IMR-90 (cell line): ENCODE measurements around the gene FAM149A. TPM values are rescaled to one million over a fixed set of nuclear protein-coding genes. Genes with fewer than 3 reads are reported as not detected.

ENCODE experiments used
- ATAC-seq: fragments of 200-7000 bp; cut with Tn5 transposase; 2 replicates; pipeline ENCODE4 v1.9.1; 2020; ENCODE audit warnings: low read depth, mild to moderate bottlenecking, moderate library complexity
- BruUV-seq: library from RNA; stranded (reverse); fragments of 400-500 nt; replicated peaks from 2 replicates; lab custom pipeline; 2021; lab: Mats Ljungman, UMichigan
- CTCF ChIA-PET: fragments of 300-600 bp; formaldehyde crosslinking; extraction: SDS; loops from one replicate; lab custom pipeline; 2021; ENCODE audit warnings: antibody characterized with exemption; lab: Yijun Ruan, JAX
- POLR2A ChIA-PET: fragments of 300-600 bp; sonication (Branson Sonifier 250); formaldehyde crosslinking; loops from one replicate; lab custom pipeline; 2022; ENCODE audit warnings: antibody characterized with exemption; ENCODE audit not compliant: unreplicated experiment; lab: Charles Lee
- DNase-seq: peaks from one replicate; pipeline ENCODE4 v3.0.0; 2013
- H2AFZ ChIP-seq: replicated peaks from 2 replicates; pipeline ENCODE3; 2013; ENCODE audit warnings: low read length, mild to moderate bottlenecking; ENCODE audit not compliant: poor library complexity
- H2AK5ac ChIP-seq: 2 replicates; pipeline ENCODE4 v1.6.1; 2013; ENCODE audit warnings: low read depth, low read length, inconsistent platforms
- H2AK9ac ChIP-seq: replicated peaks from 2 replicates; pipeline ENCODE3; 2013; ENCODE audit warnings: mild to moderate bottlenecking, low read depth, low read length, moderate library complexity; ENCODE audit not compliant: poor library complexity
- H2BK120ac ChIP-seq: 2 replicates; pipeline ENCODE4 v1.6.1; 2013; ENCODE audit warnings: low read depth, low read length, inconsistent platforms
- H2BK15ac ChIP-seq: 3 replicates; pipeline ENCODE4 v1.6.1; 2013; ENCODE audit warnings: low read depth, low read length, inconsistent platforms
- H2BK20ac ChIP-seq: 2 replicates; pipeline ENCODE4 v1.6.1; 2013; ENCODE audit warnings: low read depth, mild to moderate bottlenecking, inconsistent platforms, low read length, moderate library complexity
- H2BK5ac ChIP-seq: 2 replicates; pipeline ENCODE4 v1.6.1; 2013; ENCODE audit warnings: mild to moderate bottlenecking, low read depth, low read length, inconsistent platforms; ENCODE audit not compliant: poor library complexity, severe bottlenecking
- H3K14ac ChIP-seq: replicated peaks from 2 replicates; pipeline ENCODE4 v1.6.1; 2013; ENCODE audit warnings: low read depth, low read length, inconsistent platforms
- H3K18ac ChIP-seq: 2 replicates; pipeline ENCODE4 v1.6.1; 2013; ENCODE audit warnings: low read depth, low read length, control low read depth
- H3K23ac ChIP-seq: 2 replicates; pipeline ENCODE4 v1.6.1; 2013; ENCODE audit warnings: low read depth, low read length, inconsistent platforms
- H3K27ac ChIP-seq: 2 replicates; pipeline ENCODE4 v1.5.1; 2013; ENCODE audit warnings: mild to moderate bottlenecking, control low read depth, low read length; ENCODE audit not compliant: insufficient read depth
- H3K27me3 ChIP-seq: 2 replicates; pipeline ENCODE4 v1.6.1; 2013; ENCODE audit warnings: low read length; ENCODE audit not compliant: control insufficient read depth, insufficient read depth
- H3K36me3 ChIP-seq: 2 replicates; pipeline ENCODE4 v1.6.1; 2013; ENCODE audit warnings: low read length, mixed read lengths; ENCODE audit not compliant: control insufficient read depth, insufficient read depth
- H3K4ac ChIP-seq: 2 replicates; pipeline ENCODE4 v1.6.1; 2013; ENCODE audit warnings: low read depth, low read length, inconsistent platforms
- H3K4me1 ChIP-seq: 2 replicates; pipeline ENCODE4 v1.6.1; 2013; ENCODE audit warnings: low read length, mixed read lengths; ENCODE audit not compliant: control insufficient read depth, insufficient read depth
- H3K4me2 ChIP-seq: 2 replicates; pipeline ENCODE4 v1.6.1; 2013; ENCODE audit warnings: low read depth, mild to moderate bottlenecking, control low read depth, low read length, moderate library complexity
- H3K4me3 ChIP-seq: 2 replicates; pipeline ENCODE4 v1.5.1; 2013; ENCODE audit warnings: low read depth, mild to moderate bottlenecking, control low read depth, low read length, moderate library complexity; ENCODE audit not compliant: insufficient read depth
- H3K56ac ChIP-seq: 2 replicates; pipeline ENCODE4 v1.6.1; 2013; ENCODE audit warnings: low read length, inconsistent platforms; ENCODE audit not compliant: insufficient read depth; ENCODE audit errors: extremely low read depth
- H3K79me1 ChIP-seq, 2 experiments: 2 replicates each; pipeline ENCODE4 v1.6.1; 2013; ENCODE audit warnings: low read length in 2 of 2, inconsistent platforms in 1 of 2, low read depth in 1 of 2
- H3K9ac ChIP-seq: 2 replicates; pipeline ENCODE4 v1.6.1; 2013; ENCODE audit warnings: low read depth, low read length, control low read depth
- H3K9me1 ChIP-seq: 2 replicates; pipeline ENCODE4 v1.6.1; 2013; ENCODE audit warnings: low read length, inconsistent platforms; ENCODE audit not compliant: insufficient read depth
- H3K9me3 ChIP-seq: 2 replicates; pipeline ENCODE4 v1.6.1; 2013; ENCODE audit warnings: low read length; ENCODE audit not compliant: control insufficient read depth, insufficient read depth
- H4K20me1 ChIP-seq: 2 replicates; pipeline ENCODE4 v1.6.1; 2013; ENCODE audit warnings: low read length, inconsistent platforms; ENCODE audit not compliant: insufficient read depth
- H4K5ac ChIP-seq: 2 replicates; pipeline ENCODE4 v1.6.1; 2013; ENCODE audit warnings: mild to moderate bottlenecking, low read depth, low read length, control low read depth
- H4K8ac ChIP-seq, 2 experiments: 2 replicates each; pipeline ENCODE4 v1.6.1; 2013; ENCODE audit warnings: low read depth in 2 of 2, low read length in 2 of 2, control low read depth in 1 of 2, inconsistent platforms in 1 of 2
- H4K91ac ChIP-seq: 2 replicates; pipeline ENCODE4 v1.6.1; 2013; ENCODE audit warnings: low read depth, low read length, inconsistent platforms; ENCODE audit not compliant: insufficient read depth
- CHD1 ChIP-seq: IDR thresholded peaks from 2 replicates; pipeline ENCODE4 v1.6.1; 2012; ENCODE audit warnings: low read depth, low read length, improper control_type of control experiment
- CTCF ChIP-seq: conservative IDR thresholded peaks from 2 replicates; pipeline ENCODE4 v1.5.1; 2012; ENCODE audit warnings: mild to moderate bottlenecking, low read depth, low read length, improper control_type of control experiment
- FOS ChIP-seq: fragments of 150-350 bp; IDR thresholded peaks from 2 replicates; pipeline ENCODE4 v1.6.1; 2016; ENCODE audit warnings: low read depth, low read length
- MAFK ChIP-seq: IDR thresholded peaks from 2 replicates; pipeline ENCODE4 v1.6.1; 2012; ENCODE audit warnings: low read depth, low read length, improper control_type of control experiment
- MAZ ChIP-seq: IDR thresholded peaks from 2 replicates; pipeline ENCODE4 v1.6.1; 2012; ENCODE audit warnings: low read depth, mild to moderate bottlenecking, low read length, improper control_type of control experiment, moderate library complexity, borderline replicate concordance
- POLR2A ChIP-seq: IDR thresholded peaks from 2 replicates; pipeline ENCODE4 v1.6.1; 2012; ENCODE audit warnings: mild to moderate bottlenecking, low read depth, low read length
- RCOR1 ChIP-seq: IDR thresholded peaks from 2 replicates; pipeline ENCODE4 v1.6.1; 2012; ENCODE audit warnings: mild to moderate bottlenecking, low read length, improper control_type of control experiment; ENCODE audit not compliant: insufficient replicate concordance
- RFX5 ChIP-seq: IDR thresholded peaks from 2 replicates; pipeline ENCODE4 v1.8.0; 2012; ENCODE audit warnings: low read depth, mild to moderate bottlenecking, low read length, moderate library complexity
- WGBS, 2 experiments: methylation state at CpG; one replicate each; pipeline versions ENCODE4 v1.1.5 to v1.1.7; 2013; ENCODE audit warnings: missing lambda C conversion rate in 2 of 2; ENCODE audit not compliant: insufficient read length in 1 of 2; ENCODE audit errors: extremely low coverage in 2 of 2; 5-methylcytosine and 5-hydroxymethylcytosine counted together
- dilution Hi-C: fragments of 300-500 bp; cut with HindIII; formaldehyde crosslinking; loops from one replicate; pipeline ENCODE4 v1.14.3; 2018; ENCODE audit warnings: low sequenced_read_pairs; ENCODE audit not compliant: unreplicated experiment
- in situ Hi-C: fragments of 300-500 bp; cut with MboI; formaldehyde crosslinking; loops from 3 replicates; pipeline ENCODE4 v1.14.3; 2019; ENCODE audit warnings: low sequenced_read_pairs, inconsistent platforms, mixed read lengths
- intact Hi-C: fragments of 100-400 bp; cut with micrococcal nuclease; formaldehyde crosslinking; loops from 2 replicates; pipeline ENCODE4 v1.10.0; 2022
- polyA plus RNA-seq, 3 experiments: library from polyadenylated mRNA; depleted of rRNA; stranded (reverse); fragments of >200 nt; gene quantifications; 2 replicates each; pipeline ENCODE4 v1.2.3, GENCODE V29; 2012; ENCODE audit warnings: low replicate concordance in 1 of 3
- total RNA-seq: library from RNA; depleted of rRNA; stranded (reverse); fragments of >200 nt; gene quantifications from 2 replicates; pipeline ENCODE4 v1.2.3, GENCODE V29; 2012

The FAM149A gene
- total and polyA plus RNA-seq, 2 of the 4 experiments (the other 2 are of a cell fraction), result 0.54 to 0.70 TPM

- dilution Hi-C loops, result no loop called here
- no TSS peak for BruUV-seq
- no peak for TF ChIP-seq RCOR1
- TF ChIP-seq CTCF, result no peak
- TF ChIP-seq CHD1, result no peak
- no peak for TF ChIP-seq MAFK
- TF ChIP-seq RFX5, result no peak
- no peak for TF ChIP-seq MAZ
- TF ChIP-seq POLR2A, result no peak
- no peak for TF ChIP-seq FOS
Observed at GRCh38 chr4:186102931-186103330, 1.6 kb upstream of the FAM149A start.

More at GRCh38 chr4:186102931-186103330, 1.6 kb upstream of the FAM149A start:
- Histone ChIP-seq H3K9ac (no peak overlapping the region), H3K36me3 (no peaks in the 10 kb centered on the region), H3K79me1 (no peaks in the 10 kb centered on the region), H3K56ac (no peak overlapping the region), H3K9me1 (no peaks in the 10 kb centered on the region), H2BK120ac (no peak overlapping the region), H3K4me3 (no peak overlapping the region), H3K14ac (no peak overlapping the region), H3K18ac (no peak overlapping the region), H2AK9ac (no peak overlapping the region), H4K20me1 (no peaks in the 10 kb centered on the region), H2BK20ac (no peak overlapping the region), H4K91ac (no peak overlapping the region), H2BK5ac (no peak overlapping the region), H3K23ac (no peak overlapping the region), H3K4ac (no peak overlapping the region), H3K4me1 (no peaks in the 10 kb centered on the region), H3K4me2 (no peak overlapping the region), H2BK15ac (no peak overlapping the region), H2AK5ac (no peak overlapping the region), H3K27me3 (peaks cover 24% of the 10 kb centered on the region), H3K27ac (no peak overlapping the region), H4K8ac (no peak overlapping the region), H3K9me3 (no peaks in the 10 kb centered on the region), H4K5ac (no peak overlapping the region), H2AFZ (no peak overlapping the region)
- in situ Hi-C loops (no loop called here), intact Hi-C loops (no loop called here)
- POLR2A ChIA-PET, result no interaction called here
- 97% methylated on average over 6 of the region's 12 CpGs; no CpG with 5 or more reads in 1 of the 2 experiments for WGBS, 2 experiments
- CTCF ChIA-PET, result no interaction called here
- ATAC-seq (no peak), DNase-seq (no peak)
